Sigmoid colon (tissue), 4 donors: Measurements from ENCODE around the gene KRTAP12-4.

Experiments used
- EP300 ChIP-seq, 4 donors: sonication (generic); formaldehyde crosslinking; IDR thresholded peaks; one replicate each; pipeline ENCODE4 v1.6.1; 2017; ENCODE audit warnings: antibody characterized with exemption in 4 of 4
- POLR2A ChIP-seq, 2 donors: fragments of 450-650 bp; IDR thresholded peaks; one replicate each; pipeline ENCODE4 v1.6.1; 2016; ENCODE audit warnings: antibody characterized with exemption in 2 of 2, mild to moderate bottlenecking in 2 of 2, moderate library complexity in 2 of 2
- TF ChIP-seq, protein P1 (sequence below), 4 experiments: fragments of 450-650 bp in 3 of 4; fragments of 200-600 bp in 1 of 4; IDR thresholded peaks; one replicate each; pipeline ENCODE4 v1.5.1; 2016 to 2019; ENCODE audit warnings: antibody characterized with exemption in 4 of 4, mild to moderate bottlenecking in 3 of 4, moderate library complexity in 2 of 4

- TF ChIP-seq, protein P1, sequence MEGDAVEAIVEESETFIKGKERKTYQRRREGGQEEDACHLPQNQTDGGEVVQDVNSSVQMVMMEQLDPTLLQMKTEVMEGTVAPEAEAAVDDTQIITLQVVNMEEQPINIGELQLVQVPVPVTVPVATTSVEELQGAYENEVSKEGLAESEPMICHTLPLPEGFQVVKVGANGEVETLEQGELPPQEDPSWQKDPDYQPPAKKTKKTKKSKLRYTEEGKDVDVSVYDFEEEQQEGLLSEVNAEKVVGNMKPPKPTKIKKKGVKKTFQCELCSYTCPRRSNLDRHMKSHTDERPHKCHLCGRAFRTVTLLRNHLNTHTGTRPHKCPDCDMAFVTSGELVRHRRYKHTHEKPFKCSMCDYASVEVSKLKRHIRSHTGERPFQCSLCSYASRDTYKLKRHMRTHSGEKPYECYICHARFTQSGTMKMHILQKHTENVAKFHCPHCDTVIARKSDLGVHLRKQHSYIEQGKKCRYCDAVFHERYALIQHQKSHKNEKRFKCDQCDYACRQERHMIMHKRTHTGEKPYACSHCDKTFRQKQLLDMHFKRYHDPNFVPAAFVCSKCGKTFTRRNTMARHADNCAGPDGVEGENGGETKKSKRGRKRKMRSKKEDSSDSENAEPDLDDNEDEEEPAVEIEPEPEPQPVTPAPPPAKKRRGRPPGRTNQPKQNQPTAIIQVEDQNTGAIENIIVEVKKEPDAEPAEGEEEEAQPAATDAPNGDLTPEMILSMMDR (IDR thresholded peaks at IDR 0.05), result no peak
- TF ChIP-seq EP300 (IDR thresholded peaks at IDR 0.05), result no peak
- no peak for TF ChIP-seq POLR2A (IDR thresholded peaks at IDR 0.05)
Measured at GRCh38 chr21:44691686-44692085, 37.2 kb upstream of the KRTAP12-4 start.
